Measurements from ENCODE around the gene NOTCH1.

NOTCH1 gene

GRCh38 chr9:136474021-136474640 lies 71.7 kb downstream of the NOTCH1 start (continued):
- TF ChIP-seq ZNF624 (tag by site-specific recombination; IDR thresholded peaks at IDR 0.05): no peak

GRCh38 chr9:136473354-136473721 lies 72.5 kb downstream of the NOTCH1 start:
- no peak overlapping the region for H3K4me3 ChIP-seq (ENCODE audit: low read depth, low read length)
- POLR2A ChIA-PET: interaction anchor here (1.2 kb wide), 1 partner anchor 15 kb away, joined by 4 read pairs; no protein-coding TSS in a partner anchor

GRCh38 chr9:136472640-136473353 lies 73.1 kb downstream of the NOTCH1 start:
- CTCF ChIA-PET: interaction anchor here (1.1 to 4.1 kb wide), 2 partner anchors 32 to 33 kb away, joined by 5 to 17 read pairs; partner anchors contain the start of gene INPP5E
- Histone ChIP-seq H3K4me3 (ENCODE audit: low read depth, low read length) (no peak overlapping the region), H3K27ac (ENCODE audit: extremely low read depth, low read depth, low read length) (peak overlapping the region; percentile 0; the same call in 1 of the 2 replicates), H3K9me3 (ENCODE audit: control insufficient read depth, insufficient read depth, low read depth, low read length) (no peaks in the 10 kb centered on the region), H3K4me1 (ENCODE audit: control insufficient read depth, insufficient read depth, low read length) (no peaks in the 10 kb centered on the region), H3K36me3 (ENCODE audit: control insufficient read depth in 2 of 2, insufficient read depth in 1 of 2, low read length in 2 of 2) (peaks cover 7 to 99% of the 10 kb centered on the region in 2 experiments; a peak in 2 of 3 replicates)
- no peak for TF ChIP-seq ZNF837 (tag by site-specific recombination; IDR thresholded peaks at IDR 0.05)
- no peak for TF ChIP-seq MZF1 (tag by site-specific recombination; IDR thresholded peaks at IDR 0.05; ENCODE audit: borderline replicate concordance)
- no peak for TF ChIP-seq OVOL3 (tag by site-specific recombination; IDR thresholded peaks at IDR 0.05)
- no peak for TF ChIP-seq ZNF335 (tag by site-specific recombination; conservative IDR thresholded peaks at IDR 0.05)
- no peak for TF ChIP-seq ZNF239 (tag by site-specific recombination; IDR thresholded peaks at IDR 0.05)
- TF ChIP-seq OSR2 (tag by site-specific recombination; IDR thresholded peaks at IDR 0.05): no peak
- no peak for TF ChIP-seq ZNF704 (tag by site-specific recombination; IDR thresholded peaks at IDR 0.05)
- no peak for TF ChIP-seq ZNF629 (tag by site-specific recombination; IDR thresholded peaks at IDR 0.05)
- TF ChIP-seq BCL11A (tag by site-specific recombination; IDR thresholded peaks at IDR 0.05; ENCODE audit: low read depth): no peak
- TF ChIP-seq HOXD13 (CRISPR knock-in tag; IDR thresholded peaks at IDR 0.05; ENCODE audit: borderline replicate concordance): no peak
- no peak for TF ChIP-seq ZNF341 (tag by site-specific recombination; IDR thresholded peaks at IDR 0.05; ENCODE audit: low read depth)
- POLR2A ChIA-PET: no interaction called here

More at GRCh38 chr9:136473354-136473721, 72.5 kb downstream of the NOTCH1 start:
- Histone ChIP-seq H3K36me3 (ENCODE audit: control insufficient read depth in 2 of 2, insufficient read depth in 1 of 2, low read length in 2 of 2) (peaks cover 7 to 99% of the 10 kb centered on the region in 2 experiments; a peak in 2 of 3 replicates), H3K4me1 (ENCODE audit: control insufficient read depth, insufficient read depth, low read length) (no peaks in the 10 kb centered on the region), H3K9me3 (ENCODE audit: control insufficient read depth, insufficient read depth, low read depth, low read length) (no peaks in the 10 kb centered on the region), H3K27ac (ENCODE audit: extremely low read depth, low read depth, low read length) (no peak overlapping the region)
- CTCF ChIA-PET: interaction anchor here (4.1 kb wide), 1 partner anchor 34 kb away, joined by 17 read pairs; the partner anchor contains the start of gene INPP5E
- TF ChIP-seq CTCF (tag by site-specific recombination; IDR thresholded peaks at IDR 0.05) (no peak), ZNF621 (tag by site-specific recombination; IDR thresholded peaks at IDR 0.05) (no peak), ZNF132 (tag by site-specific recombination; IDR thresholded peaks at IDR 0.05; ENCODE audit: borderline replicate concordance) (no peak), ZBTB49 (tag by site-specific recombination; IDR thresholded peaks at IDR 0.05; ENCODE audit: low read depth) (no peak), ZNF623 (tag by site-specific recombination; IDR thresholded peaks at IDR 0.05) (no peak), ZNF610 (tag by site-specific recombination; IDR thresholded peaks at IDR 0.05; ENCODE audit: borderline replicate concordance) (no peak)
